RWPE2 (cell line): ENCODE results near the gene LETM1.

Experiments
- ATAC-seq: fragments of 200-7000 bp; cut with Tn5 transposase; 3 replicates; pipeline ENCODE4 v1.9.1; 2021; ENCODE audit warnings: low read depth
- DNase-seq: peaks from one replicate; pipeline ENCODE4 v3.0.0-alpha.2; 2020; ENCODE audit warnings: low spot score
- H3K27ac ChIP-seq: fragments of 450-650 bp; 2 replicates; pipeline ENCODE4 v1.5.1; 2017; ENCODE audit warnings: mild to moderate bottlenecking; ENCODE audit not compliant: poor library complexity, severe bottlenecking
- H3K27me3 ChIP-seq: fragments of 250-450 bp; sonication (Bioruptor Pico); 2 replicates; pipeline ENCODE4 v1.5.1; 2021; ENCODE audit warnings: mild to moderate bottlenecking, moderate library complexity; ENCODE audit not compliant: insufficient read depth, poor library complexity, severe bottlenecking
- H3K36me3 ChIP-seq: fragments of 250-450 bp; sonication (Bioruptor Pico); 2 replicates; pipeline ENCODE4 v1.5.1; 2020; ENCODE audit warnings: low read depth, mild to moderate bottlenecking, moderate library complexity
- H3K4me1 ChIP-seq: fragments of 250-450 bp; sonication (Bioruptor Pico); 2 replicates; pipeline ENCODE4 v1.5.1; 2021; ENCODE audit warnings: mild to moderate bottlenecking, moderate library complexity; ENCODE audit not compliant: insufficient read depth, poor library complexity, severe bottlenecking
- H3K4me3 ChIP-seq: fragments of 250-450 bp; sonication (Bioruptor Pico); 2 replicates; pipeline ENCODE4 v1.5.1; 2021; ENCODE audit warnings: mild to moderate bottlenecking, moderate library complexity; ENCODE audit not compliant: severe bottlenecking
- H3K9me3 ChIP-seq: fragments of 250-450 bp; sonication (Bioruptor Pico); 2 replicates; pipeline ENCODE4 v1.5.1; 2021; ENCODE audit warnings: mild to moderate bottlenecking, moderate library complexity; ENCODE audit not compliant: severe bottlenecking
- TF ChIP-seq, protein P1 (sequence below): fragments of 450-650 bp; IDR thresholded peaks from one replicate; pipeline ENCODE4 v1.5.1; 2017; ENCODE audit warnings: mild to moderate bottlenecking, moderate library complexity; ENCODE audit not compliant: poor library complexity, severe bottlenecking

The LETM1 gene

DNA sequence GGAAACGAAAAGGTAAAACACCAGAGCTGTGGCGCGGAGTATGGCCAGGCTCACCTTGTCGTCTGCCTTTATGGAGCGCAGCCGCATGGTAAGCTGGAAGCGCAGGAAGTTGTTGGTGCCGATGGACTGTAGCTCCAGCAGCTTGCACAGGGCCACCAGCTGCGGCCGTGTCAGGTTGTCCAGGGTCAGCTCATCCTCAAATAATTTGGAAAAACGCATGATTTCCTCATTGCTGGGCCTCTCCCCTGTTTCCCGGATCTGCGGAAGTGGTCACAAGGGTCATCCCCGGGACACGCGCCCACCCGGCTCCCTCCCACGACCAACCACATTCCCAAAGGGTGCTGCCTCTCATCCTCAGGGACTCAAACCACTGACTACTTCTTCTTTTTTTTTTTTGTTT, 23.3 kb downstream of the LETM1 start:
- ATAC-seq (no peak), DNase-seq (no peak)
- Histone ChIP-seq H3K9me3 (no peaks in the 10 kb centered on the region), H3K27ac (no peak overlapping the region), H3K27me3 (no peaks in the 10 kb centered on the region), H3K4me3 (no peak overlapping the region), H3K4me1 (no peaks in the 10 kb centered on the region), H3K36me3 (peaks cover 68% of the 10 kb centered on the region)
- TF ChIP-seq, protein P1, sequence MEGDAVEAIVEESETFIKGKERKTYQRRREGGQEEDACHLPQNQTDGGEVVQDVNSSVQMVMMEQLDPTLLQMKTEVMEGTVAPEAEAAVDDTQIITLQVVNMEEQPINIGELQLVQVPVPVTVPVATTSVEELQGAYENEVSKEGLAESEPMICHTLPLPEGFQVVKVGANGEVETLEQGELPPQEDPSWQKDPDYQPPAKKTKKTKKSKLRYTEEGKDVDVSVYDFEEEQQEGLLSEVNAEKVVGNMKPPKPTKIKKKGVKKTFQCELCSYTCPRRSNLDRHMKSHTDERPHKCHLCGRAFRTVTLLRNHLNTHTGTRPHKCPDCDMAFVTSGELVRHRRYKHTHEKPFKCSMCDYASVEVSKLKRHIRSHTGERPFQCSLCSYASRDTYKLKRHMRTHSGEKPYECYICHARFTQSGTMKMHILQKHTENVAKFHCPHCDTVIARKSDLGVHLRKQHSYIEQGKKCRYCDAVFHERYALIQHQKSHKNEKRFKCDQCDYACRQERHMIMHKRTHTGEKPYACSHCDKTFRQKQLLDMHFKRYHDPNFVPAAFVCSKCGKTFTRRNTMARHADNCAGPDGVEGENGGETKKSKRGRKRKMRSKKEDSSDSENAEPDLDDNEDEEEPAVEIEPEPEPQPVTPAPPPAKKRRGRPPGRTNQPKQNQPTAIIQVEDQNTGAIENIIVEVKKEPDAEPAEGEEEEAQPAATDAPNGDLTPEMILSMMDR = no peak

DNA sequence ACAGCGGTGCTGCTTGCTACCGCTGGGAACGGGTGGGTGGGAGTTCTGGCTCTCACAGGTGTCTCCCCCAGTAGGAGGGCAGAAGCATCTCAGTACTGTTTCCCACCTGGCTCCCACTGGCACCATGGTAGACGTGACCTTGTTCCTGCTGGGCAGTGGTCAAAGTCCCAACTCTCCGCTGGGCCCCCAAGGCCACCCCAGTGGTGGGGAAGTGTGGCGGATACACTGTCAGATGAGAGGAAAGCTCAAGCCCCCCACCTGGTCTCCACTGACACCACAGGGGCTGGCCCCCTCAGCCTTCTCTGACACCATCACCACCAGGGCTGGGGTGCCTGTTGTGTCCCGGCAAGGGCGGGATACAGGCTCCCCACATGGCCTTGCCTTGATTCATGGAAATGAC, 24.6 kb downstream of the LETM1 start:
- ATAC-seq (no peak), DNase-seq (no peak)
- H3K9me3 ChIP-seq = no peaks in the 10 kb centered on the region
- H3K27ac ChIP-seq = no peak overlapping the region
- peaks cover 58% of the 10 kb centered on the region for H3K36me3 ChIP-seq
- H3K27me3 ChIP-seq = no peaks in the 10 kb centered on the region
- TF ChIP-seq, protein P1 = no peak
- no peaks in the 10 kb centered on the region for H3K4me1 ChIP-seq
- no peak overlapping the region for H3K4me3 ChIP-seq

DNA sequence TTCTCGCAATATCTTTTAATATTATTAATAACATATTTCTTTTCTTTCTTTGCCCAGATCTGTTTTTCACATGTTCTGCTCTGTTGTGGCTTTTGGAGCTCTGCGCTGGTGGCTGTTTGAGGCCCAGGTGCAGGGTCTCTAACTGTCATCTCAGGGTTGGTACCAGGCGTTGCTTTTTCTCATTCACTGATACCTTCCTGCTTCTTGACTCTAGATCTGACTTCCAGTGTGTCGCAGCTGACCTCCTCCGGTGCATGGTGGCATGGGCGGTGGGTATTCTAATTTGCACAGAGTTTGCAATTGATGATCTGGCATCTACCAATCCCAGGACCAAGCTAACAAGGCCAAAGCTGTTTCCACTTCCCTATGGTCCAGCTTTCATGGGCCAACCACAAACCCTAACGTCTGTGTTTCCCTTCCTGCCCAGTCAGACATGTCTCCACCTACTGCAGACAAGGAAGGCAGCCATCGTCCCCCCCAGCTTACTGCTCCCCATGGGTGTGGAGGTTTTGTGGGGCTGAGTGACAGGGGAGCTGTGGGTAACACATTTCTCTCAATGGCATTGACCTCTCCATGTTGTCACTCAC, 25.2 kb downstream of the LETM1 start:
- Histone ChIP-seq H3K36me3 (peaks cover 58% of the 10 kb centered on the region), H3K9me3 (no peaks in the 10 kb centered on the region), H3K4me3 (no peak overlapping the region), H3K4me1 (no peaks in the 10 kb centered on the region), H3K27me3 (no peaks in the 10 kb centered on the region), H3K27ac (no peak overlapping the region)
- ATAC-seq (no peak), DNase-seq (no peak)
- TF ChIP-seq, protein P1 = no peak

DNA sequence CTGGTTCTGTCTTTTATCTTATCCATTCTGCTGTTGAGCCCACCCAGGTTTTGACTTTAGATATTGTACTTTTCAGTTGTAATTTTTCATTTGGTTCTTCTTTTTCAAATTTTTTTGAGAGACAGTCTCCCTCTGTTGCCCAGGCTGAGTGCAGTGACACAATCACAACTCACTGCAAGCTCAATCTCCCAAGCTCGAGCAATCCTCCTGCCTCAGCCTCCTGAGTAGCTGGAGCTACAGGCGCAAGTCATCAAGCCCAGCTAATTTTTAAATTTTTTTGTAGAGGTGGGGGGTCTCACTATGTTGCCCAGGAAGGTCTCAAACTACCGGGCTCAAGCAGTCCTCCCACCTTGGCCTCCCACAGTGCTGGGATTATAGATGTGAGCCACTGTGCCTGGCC, 25.7 kb downstream of the LETM1 start:
- TF ChIP-seq, protein P1 = no peak
- Histone ChIP-seq H3K27ac (no peak overlapping the region), H3K27me3 (no peaks in the 10 kb centered on the region), H3K9me3 (no peaks in the 10 kb centered on the region), H3K4me3 (no peak overlapping the region), H3K36me3 (peaks cover 58% of the 10 kb centered on the region), H3K4me1 (no peaks in the 10 kb centered on the region)
- ATAC-seq (no peak), DNase-seq (no peak)

DNA sequence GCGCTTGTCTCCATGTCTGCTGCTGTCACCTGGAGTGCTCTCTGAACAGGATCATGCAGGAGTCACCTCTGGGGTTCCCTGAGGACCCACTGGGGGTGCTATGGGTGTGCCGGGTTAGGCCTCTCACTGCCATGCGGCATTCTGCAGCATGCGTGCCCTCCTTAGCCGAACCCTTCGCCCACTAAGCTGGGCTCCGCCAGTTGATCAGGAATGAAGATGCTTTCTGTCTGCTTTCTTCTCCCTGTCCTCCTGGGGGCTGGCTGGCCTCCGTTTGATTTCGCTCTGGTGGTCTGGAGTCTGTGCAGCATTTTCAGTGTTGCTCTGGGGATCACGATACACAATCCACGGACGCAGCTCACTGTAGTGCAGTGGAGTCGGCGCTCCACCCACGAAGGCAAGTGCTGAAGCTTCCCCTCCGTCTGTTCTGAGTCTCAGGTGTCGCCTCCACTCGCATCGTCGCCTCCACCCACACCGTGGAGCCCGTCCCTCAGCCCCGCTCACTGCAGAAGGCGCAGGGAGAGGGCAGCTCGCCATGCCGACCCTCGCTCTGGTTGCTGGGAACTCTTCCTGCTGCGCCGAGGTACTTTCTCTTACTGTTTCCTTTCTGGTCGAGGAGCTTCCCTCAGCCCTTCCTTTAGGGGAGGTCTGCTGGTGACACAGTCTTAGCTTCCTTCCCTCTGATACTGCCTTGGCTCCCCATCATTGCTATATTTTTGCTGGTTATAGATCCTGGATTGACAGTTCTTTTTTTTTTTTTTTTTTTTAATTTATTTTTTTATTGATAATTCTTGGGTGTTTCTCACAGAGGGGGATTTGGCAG, 29.2 kb downstream of the LETM1 start:
- TF ChIP-seq, protein P1 = no peak

More for the DNA sequence above, 29.2 kb downstream of the LETM1 start:
- H3K9me3 ChIP-seq = no peaks in the 10 kb centered on the region
- H3K27ac ChIP-seq = no peak overlapping the region
- ATAC-seq (no peak), DNase-seq (no peak)
- H3K4me1 ChIP-seq = no peaks in the 10 kb centered on the region
- peaks cover 66% of the 10 kb centered on the region for H3K36me3 ChIP-seq
- no peaks in the 10 kb centered on the region for H3K27me3 ChIP-seq
- H3K4me3 ChIP-seq = no peak overlapping the region
